Measurements from ENCODE around the gene RGS11. TPM values are rescaled to one million over a fixed set of nuclear protein-coding genes. Genes with fewer than 3 reads are reported as not detected.
A peak's percentile ranks its signal among the peaks of the same experiment; 100 is the strongest.

Gene RGS11
- total RNA-seq, result under 1 TPM; 0.19 to 0.67 TPM

- H3K9me3 Mint-ChIP-seq, result no peaks in the 10 kb centered on the region
- H3K27me3 Mint-ChIP-seq (ENCODE audit: low read depth), result peaks cover 21% of the 10 kb centered on the region
- peak within 1 kb of the TSS; percentile 68 to 73 for H3K4me3 Mint-ChIP-seq
- H3K36me3 Mint-ChIP-seq (ENCODE audit: insufficient read depth in 2 of 2), result no peaks in the 10 kb centered on the region
- H3K27ac Mint-ChIP-seq, result no peak within 1 kb of the TSS
- H3K4me1 Mint-ChIP-seq (ENCODE audit: low read depth), result peaks cover 6% of the 10 kb centered on the region
- no peak for ATAC-seq (replicated peaks in 1 of 2)
- DNase-seq, result no peak
These were observed at the start of gene RGS11 for GRCh38 chr16:275786-276232. Gene RGS11, minus strand, starts transcription at chr16:275944. Its CDS starts 33 bp downstream, at chr16:275911.

GRCh38 chr16:324451-325334 lies 48.9 kb upstream of the RGS11 start:
- Mint-ChIP-seq H3K9me3 (no peaks in the 10 kb centered on the region), H3K27me3 (ENCODE audit: low read depth) (no peaks in the 10 kb centered on the region), H3K4me3 (peak overlapping the region; percentile 71 to 86), H3K36me3 (ENCODE audit: insufficient read depth in 2 of 2) (no peaks in the 10 kb centered on the region), H3K27ac (peak overlapping the region; percentile 50), H3K4me1 (ENCODE audit: low read depth) (peaks cover 66% of the 10 kb centered on the region)
- ATAC-seq (replicated peaks in 1 of 2) (peak; percentile 53 to 65), DNase-seq (peak; percentile 65 to 66)

GRCh38 chr16:324201-324450 lies 48.4 kb upstream of the RGS11 start:
- Mint-ChIP-seq H3K27me3 (ENCODE audit: low read depth) (no peaks in the 10 kb centered on the region), H3K36me3 (ENCODE audit: insufficient read depth in 2 of 2) (peaks cover 0 to under 1% of the 10 kb centered on the region in 2 donors), H3K27ac (no peak overlapping the region), H3K4me3 (peak overlapping the region; percentile 71 to 86), H3K9me3 (no peaks in the 10 kb centered on the region), H3K4me1 (ENCODE audit: low read depth) (peaks cover 70% of the 10 kb centered on the region)
- ATAC-seq (replicated peaks in 1 of 2), result no peak
- DNase-seq, result no peak

- no peak for DNase-seq
- ATAC-seq (replicated peaks in 1 of 2), result no peak
- no peak overlapping the region for H3K4me3 Mint-ChIP-seq
- H3K27me3 Mint-ChIP-seq (ENCODE audit: low read depth), result no peaks in the 10 kb centered on the region
- H3K27ac Mint-ChIP-seq, result no peak overlapping the region
- peaks cover 0 to 2% of the 10 kb centered on the region in 2 donors for H3K36me3 Mint-ChIP-seq (ENCODE audit: insufficient read depth in 2 of 2)
- H3K4me1 Mint-ChIP-seq (ENCODE audit: low read depth), result peaks cover 81% of the 10 kb centered on the region
- no peaks in the 10 kb centered on the region for H3K9me3 Mint-ChIP-seq
These were observed 46.9 kb upstream of the RGS11 start for GRCh38 chr16:322476-323143.

GRCh38 chr16:321532-321931 lies 45.8 kb upstream of the RGS11 start:
- Mint-ChIP-seq H3K4me1 (ENCODE audit: low read depth) (peaks cover 73% of the 10 kb centered on the region), H3K9me3 (no peaks in the 10 kb centered on the region), H3K4me3 (no peak overlapping the region), H3K36me3 (ENCODE audit: insufficient read depth in 2 of 2) (peaks cover 0 to 2% of the 10 kb centered on the region in 2 donors), H3K27me3 (ENCODE audit: low read depth) (no peaks in the 10 kb centered on the region), H3K27ac (no peak overlapping the region)
- ATAC-seq (replicated peaks in 1 of 2) (no peak), DNase-seq (no peak)

- ATAC-seq (replicated peaks in 1 of 2) (no peak), DNase-seq (no peak)
- Mint-ChIP-seq H3K9me3 (no peaks in the 10 kb centered on the region), H3K4me1 (ENCODE audit: low read depth) (peaks cover 61% of the 10 kb centered on the region), H3K36me3 (ENCODE audit: insufficient read depth in 2 of 2) (peaks cover 0 to 2% of the 10 kb centered on the region in 2 donors), H3K27me3 (ENCODE audit: low read depth) (no peaks in the 10 kb centered on the region), H3K4me3 (no peak overlapping the region), H3K27ac (no peak overlapping the region)
These were observed 44.5 kb upstream of the RGS11 start for GRCh38 chr16:320206-320605.

- no peaks in the 10 kb centered on the region for H3K9me3 Mint-ChIP-seq
- DNase-seq, result peak in 1 of 2 donors; percentile 21
- H3K36me3 Mint-ChIP-seq (ENCODE audit: insufficient read depth in 2 of 2), result peaks cover 0 to 2% of the 10 kb centered on the region in 2 donors
- H3K27ac Mint-ChIP-seq, result no peak overlapping the region
- no peak overlapping the region for H3K4me3 Mint-ChIP-seq
- H3K4me1 Mint-ChIP-seq (ENCODE audit: low read depth), result peaks cover 45% of the 10 kb centered on the region
- no peaks in the 10 kb centered on the region for H3K27me3 Mint-ChIP-seq (ENCODE audit: low read depth)
- ATAC-seq (replicated peaks in 1 of 2), result peak in 1 of 2 donors; percentile 18
These were observed 42.9 kb upstream of the RGS11 start for GRCh38 chr16:318628-319027.

GRCh38 chr16:317583-317982 lies 41.8 kb upstream of the RGS11 start:
- DNase-seq, result no peak
- peak; percentile 36 to 39 for ATAC-seq (replicated peaks in 1 of 2)
- Mint-ChIP-seq H3K36me3 (ENCODE audit: insufficient read depth in 2 of 2) (peaks cover 0 to 2% of the 10 kb centered on the region in 2 donors), H3K27ac (no peak overlapping the region), H3K4me3 (no peak overlapping the region), H3K4me1 (ENCODE audit: low read depth) (peaks cover 38% of the 10 kb centered on the region), H3K27me3 (ENCODE audit: low read depth) (no peaks in the 10 kb centered on the region), H3K9me3 (no peaks in the 10 kb centered on the region)

- DNase-seq (no peak), ATAC-seq (replicated peaks in 1 of 2) (no peak)
- Mint-ChIP-seq H3K36me3 (ENCODE audit: insufficient read depth in 2 of 2) (peaks cover 0 to 2% of the 10 kb centered on the region in 2 donors), H3K27ac (no peak overlapping the region), H3K4me3 (no peak overlapping the region), H3K4me1 (ENCODE audit: low read depth) (peaks cover 35% of the 10 kb centered on the region), H3K9me3 (no peaks in the 10 kb centered on the region), H3K27me3 (ENCODE audit: low read depth) (no peaks in the 10 kb centered on the region)
These were observed 41.2 kb upstream of the RGS11 start for GRCh38 chr16:316741-317464.

GRCh38 chr16:314795-315299 lies 39.1 kb upstream of the RGS11 start:
- Mint-ChIP-seq H3K9me3 (no peaks in the 10 kb centered on the region), H3K4me3 (no peak overlapping the region), H3K27ac (no peak overlapping the region)

GRCh38 chr16:314351-314750 lies 38.6 kb upstream of the RGS11 start:
- Mint-ChIP-seq H3K4me1 (ENCODE audit: low read depth) (peaks cover 20% of the 10 kb centered on the region), H3K4me3 (no peak overlapping the region), H3K27me3 (ENCODE audit: low read depth) (no peaks in the 10 kb centered on the region), H3K27ac (no peak overlapping the region), H3K36me3 (ENCODE audit: insufficient read depth in 2 of 2) (peaks cover 0 to 2% of the 10 kb centered on the region in 2 donors), H3K9me3 (no peaks in the 10 kb centered on the region)
- DNase-seq (no peak), ATAC-seq (replicated peaks in 1 of 2) (no peak)

More at GRCh38 chr16:314795-315299, 39.1 kb upstream of the RGS11 start:
- Mint-ChIP-seq H3K27me3 (ENCODE audit: low read depth) (no peaks in the 10 kb centered on the region), H3K4me1 (ENCODE audit: low read depth) (peaks cover 22% of the 10 kb centered on the region), H3K36me3 (ENCODE audit: insufficient read depth in 2 of 2) (peaks cover 0 to 2% of the 10 kb centered on the region in 2 donors)
- ATAC-seq (replicated peaks in 1 of 2) (no peak), DNase-seq (no peak)

GRCh38 chr16:311725-312124 lies 36.0 kb upstream of the RGS11 start:
- Mint-ChIP-seq H3K4me3 (no peak overlapping the region), H3K4me1 (ENCODE audit: low read depth) (peaks cover 7% of the 10 kb centered on the region), H3K9me3 (no peaks in the 10 kb centered on the region), H3K27me3 (ENCODE audit: low read depth) (no peaks in the 10 kb centered on the region), H3K36me3 (ENCODE audit: insufficient read depth in 2 of 2) (peaks cover 0 to 2% of the 10 kb centered on the region in 2 donors), H3K27ac (no peak overlapping the region)
- ATAC-seq (replicated peaks in 1 of 2) (no peak), DNase-seq (no peak)

GRCh38 chr16:309476-309875 lies 33.7 kb upstream of the RGS11 start:
- peak; percentile 47 to 54 for ATAC-seq (replicated peaks in 1 of 2)
- no peak overlapping the region for H3K27ac Mint-ChIP-seq
- H3K9me3 Mint-ChIP-seq, result no peaks in the 10 kb centered on the region
- no peak for DNase-seq
- peaks cover 7% of the 10 kb centered on the region for H3K4me1 Mint-ChIP-seq (ENCODE audit: low read depth)
- H3K4me3 Mint-ChIP-seq, result no peak overlapping the region
- H3K27me3 Mint-ChIP-seq (ENCODE audit: low read depth), result no peaks in the 10 kb centered on the region
- H3K36me3 Mint-ChIP-seq (ENCODE audit: insufficient read depth in 2 of 2), result peaks cover 0 to 2% of the 10 kb centered on the region in 2 donors
